Measurements from ENCODE around the gene NRP2. TPM values are rescaled to one million over a fixed set of nuclear protein-coding genes. Genes with fewer than 3 reads are reported as not detected.

Gene NRP2
- total and polyA plus RNA-seq, 2 of the 13 experiments (the other 11 are each of a cell fraction or from before 2014, with no cell fraction given), result 0.65 to 1.4 TPM

- DNase-seq (ENCODE audit: low spot score), result no peak
These were observed 26.4 kb upstream of the NRP2 start for GRCh38 chr2:205655779-205656456.

GRCh38 chr2:205656461-205656860 is 25.8 kb upstream of the NRP2 start:
- Histone ChIP-seq H3K27me3 (ENCODE audit: control insufficient read depth in 1 of 2, insufficient read depth in 2 of 2, low read length in 2 of 2) (no peaks in the 10 kb centered on the region), H2AFZ (ENCODE audit: low read length) (no peak overlapping the region), H4K20me1 (ENCODE audit: insufficient read depth, low read length) (no peaks in the 10 kb centered on the region), H3K4me3 (replicated peaks in 1 of 3; ENCODE audit: insufficient read depth in 1 of 3, low read depth in 2 of 3, low read length in 3 of 3) (no peak overlapping the region), H3K79me2 (ENCODE audit: insufficient read depth, low read length) (no peaks in the 10 kb centered on the region), H3K9ac (ENCODE audit: insufficient read depth, low read depth, low read length) (no peak overlapping the region), H3K36me3 (replicated peaks in 1 of 2; ENCODE audit: control insufficient read depth in 1 of 2, insufficient read depth in 2 of 2, low read length in 2 of 2) (no peaks in the 10 kb centered on the region), H3K9me3 (ENCODE audit: low read length) (no peaks in the 10 kb centered on the region), H3K4me1 (ENCODE audit: insufficient read depth, low read length) (no peaks in the 10 kb centered on the region), H3K27ac (ENCODE audit: extremely low read length, insufficient read depth, low read length) (no peak overlapping the region), H3K4me2 (ENCODE audit: low read depth, low read length) (no peak overlapping the region)
- FAIRE-seq (no peak), ATAC-seq (no peak), DNase-seq (ENCODE audit: low spot score) (no peak)
- POLR2A ChIA-PET, result no interaction called here
- no TSS peak for BruUV-seq (replicated peaks)
- in situ Hi-C loops (cut with HindIII; ENCODE audit: extremely low pct_ligation_motif_present, low pct_unique_long_range_greater_than_20kb), result no loop called here
- CTCF ChIA-PET (ENCODE audit: low intra/inter-chr PET ratio, low total read pairs), result no interaction called here
- whole genome bisulfite sequencing (ENCODE audit: low lambda C conversion rate), result 37% methylated on average over 7 of the region's 7 CpGs
- intact Hi-C loops (cut with micrococcal nuclease; ENCODE audit: unreplicated experiment), result no loop called here
- TF ChIP-seq FOXP1 (IDR thresholded peaks at IDR 0.05), result no peak
- TF ChIP-seq FOXP1 (CRISPR knock-in tag; IDR thresholded peaks at IDR 0.05), result no peak
- no peak for TF ChIP-seq ZNF468 (CRISPR knock-in tag; IDR thresholded peaks at IDR 0.05)
- TF ChIP-seq HNF1A (IDR thresholded peaks at IDR 0.05; ENCODE audit: low read depth), result no peak
- TF ChIP-seq HNF1A (CRISPR knock-in tag; IDR thresholded peaks at IDR 0.05; ENCODE audit: borderline replicate concordance), result no peak
- TF ChIP-seq, protein P1, sequence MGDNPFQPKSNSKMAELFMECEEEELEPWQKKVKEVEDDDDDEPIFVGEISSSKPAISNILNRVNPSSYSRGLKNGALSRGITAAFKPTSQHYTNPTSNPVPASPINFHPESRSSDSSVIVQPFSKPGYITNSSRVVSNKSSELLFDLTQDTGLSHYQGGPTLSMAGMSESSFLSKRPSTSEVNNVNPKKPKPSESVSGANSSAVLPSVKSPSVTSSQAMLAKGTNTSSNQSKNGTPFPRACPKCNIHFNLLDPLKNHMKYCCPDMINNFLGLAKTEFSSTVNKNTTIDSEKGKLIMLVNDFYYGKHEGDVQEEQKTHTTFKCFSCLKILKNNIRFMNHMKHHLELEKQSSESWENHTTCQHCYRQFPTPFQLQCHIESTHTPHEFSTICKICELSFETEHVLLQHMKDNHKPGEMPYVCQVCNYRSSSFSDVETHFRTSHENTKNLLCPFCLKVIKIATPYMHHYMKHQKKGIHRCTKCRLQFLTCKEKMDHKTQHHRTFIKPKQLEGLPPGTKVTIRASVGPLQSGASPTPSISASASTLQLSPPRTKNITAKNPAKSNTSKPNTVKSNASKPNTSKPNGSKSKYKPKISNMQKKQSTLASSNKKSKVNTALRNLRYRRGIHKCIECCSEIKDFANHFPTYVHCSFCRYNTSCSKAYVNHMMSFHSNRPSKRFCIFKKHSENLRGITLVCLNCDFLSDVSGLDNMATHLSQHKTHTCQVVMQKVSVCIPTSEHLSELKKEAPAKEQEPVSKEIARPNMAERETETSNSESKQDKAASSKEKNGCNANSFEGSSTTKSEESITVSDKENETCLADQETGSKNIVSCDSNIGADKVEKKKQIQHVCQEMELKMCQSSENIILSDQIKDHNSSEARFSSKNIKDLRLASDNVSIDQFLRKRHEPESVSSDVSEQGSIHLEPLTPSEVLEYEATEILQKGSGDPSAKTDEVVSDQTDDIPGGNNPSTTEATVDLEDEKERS (CRISPR knock-in tag; IDR thresholded peaks at IDR 0.05), result no peak
- TF ChIP-seq, protein P2, sequence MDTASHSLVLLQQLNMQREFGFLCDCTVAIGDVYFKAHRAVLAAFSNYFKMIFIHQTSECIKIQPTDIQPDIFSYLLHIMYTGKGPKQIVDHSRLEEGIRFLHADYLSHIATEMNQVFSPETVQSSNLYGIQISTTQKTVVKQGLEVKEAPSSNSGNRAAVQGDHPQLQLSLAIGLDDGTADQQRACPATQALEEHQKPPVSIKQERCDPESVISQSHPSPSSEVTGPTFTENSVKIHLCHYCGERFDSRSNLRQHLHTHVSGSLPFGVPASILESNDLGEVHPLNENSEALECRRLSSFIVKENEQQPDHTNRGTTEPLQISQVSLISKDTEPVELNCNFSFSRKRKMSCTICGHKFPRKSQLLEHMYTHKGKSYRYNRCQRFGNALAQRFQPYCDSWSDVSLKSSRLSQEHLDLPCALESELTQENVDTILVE (CRISPR knock-in tag; IDR thresholded peaks at IDR 0.05), result no peak
- no peak for TF ChIP-seq ZNF563 (CRISPR knock-in tag; IDR thresholded peaks at IDR 0.05)
- no peak for TF ChIP-seq MXD4 (CRISPR knock-in tag; IDR thresholded peaks at IDR 0.05)

More at GRCh38 chr2:205655779-205656456, 26.4 kb upstream of the NRP2 start:
- H3K79me2 ChIP-seq (ENCODE audit: insufficient read depth, low read length), result no peaks in the 10 kb centered on the region
- H4K20me1 ChIP-seq (ENCODE audit: insufficient read depth, low read length), result no peaks in the 10 kb centered on the region
- WGBS (ENCODE audit: low lambda C conversion rate), result 23% methylated on average over 6 of the region's 6 CpGs
- no peaks in the 10 kb centered on the region for H3K36me3 ChIP-seq (replicated peaks in 1 of 2; ENCODE audit: control insufficient read depth in 1 of 2, insufficient read depth in 2 of 2, low read length in 2 of 2)
- no peak overlapping the region for H3K9ac ChIP-seq (ENCODE audit: insufficient read depth, low read depth, low read length)
- intact Hi-C loops (cut with micrococcal nuclease; ENCODE audit: unreplicated experiment) (no loop called here), in situ Hi-C loops (cut with HindIII; ENCODE audit: extremely low pct_ligation_motif_present, low pct_unique_long_range_greater_than_20kb) (no loop called here)
- H3K4me1 ChIP-seq (ENCODE audit: insufficient read depth, low read length), result no peaks in the 10 kb centered on the region
- BruUV-seq (replicated peaks), result no TSS peak
- ChIA-PET CTCF (ENCODE audit: low intra/inter-chr PET ratio, low total read pairs) (no interaction called here), POLR2A (no interaction called here)
- FAIRE-seq, result no peak
- H3K4me3 ChIP-seq (replicated peaks in 1 of 3; ENCODE audit: insufficient read depth in 1 of 3, low read depth in 2 of 3, low read length in 3 of 3), result no peak overlapping the region
- no peaks in the 10 kb centered on the region for H3K27me3 ChIP-seq (ENCODE audit: control insufficient read depth in 1 of 2, insufficient read depth in 2 of 2, low read length in 2 of 2)
- no peak for ATAC-seq
- H3K4me2 ChIP-seq (ENCODE audit: low read depth, low read length), result no peak overlapping the region
- TF ChIP-seq ZNF431 (CRISPR knock-in tag; IDR thresholded peaks at IDR 0.05; ENCODE audit: borderline replicate concordance, low read depth) (no peak), ZNF564 (CRISPR knock-in tag; IDR thresholded peaks at IDR 0.05) (no peak), SIX1 (CRISPR knock-in tag; IDR thresholded peaks at IDR 0.05; ENCODE audit: borderline replicate concordance) (no peak), SRSF1 (optimal IDR thresholded peaks at IDR 0.05; ENCODE audit: low read depth, low read length) (no peak)
- H2AFZ ChIP-seq (ENCODE audit: low read length), result no peak overlapping the region
- no peaks in the 10 kb centered on the region for H3K9me3 ChIP-seq (ENCODE audit: low read length)
- H3K27ac ChIP-seq (ENCODE audit: extremely low read length, insufficient read depth, low read length), result no peak overlapping the region
